ENCODE data around the gene TELO2.
"Not testable (repeated sequence)": the region's sequence is repeated elsewhere in the genome, so short reads cannot be mapped to it uniquely, and the experiment has no call there.

- not testable (repeated sequence) for TF ChIP-seq CTCF (IDR thresholded peaks at IDR 0.05; ENCODE audit: low read depth, low read length, missing input control); REST (IDR thresholded peaks at IDR 0.05); RAD21 (IDR thresholded peaks at IDR 0.05); GABPA (IDR thresholded peaks at IDR 0.05 in 1 of 2, conservative IDR thresholded peaks at IDR 0.05 in 1 of 2); NR2F2 (IDR thresholded peaks at IDR 0.05); TAF1 (conservative IDR thresholded peaks at IDR 0.05); MAX (IDR thresholded peaks at IDR 0.05)
- TF ChIP-seq, protein P1, sequence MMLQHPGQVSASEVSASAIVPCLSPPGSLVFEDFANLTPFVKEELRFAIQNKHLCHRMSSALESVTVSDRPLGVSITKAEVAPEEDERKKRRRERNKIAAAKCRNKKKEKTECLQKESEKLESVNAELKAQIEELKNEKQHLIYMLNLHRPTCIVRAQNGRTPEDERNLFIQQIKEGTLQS (IDR thresholded peaks at IDR 0.05), result not testable (repeated sequence)
Observed at GRCh38 chr16:1469141-1469540, 24.0 kb upstream of the TELO2 start.
